ENCODE measurements around the gene CD300LF.

DNA sequence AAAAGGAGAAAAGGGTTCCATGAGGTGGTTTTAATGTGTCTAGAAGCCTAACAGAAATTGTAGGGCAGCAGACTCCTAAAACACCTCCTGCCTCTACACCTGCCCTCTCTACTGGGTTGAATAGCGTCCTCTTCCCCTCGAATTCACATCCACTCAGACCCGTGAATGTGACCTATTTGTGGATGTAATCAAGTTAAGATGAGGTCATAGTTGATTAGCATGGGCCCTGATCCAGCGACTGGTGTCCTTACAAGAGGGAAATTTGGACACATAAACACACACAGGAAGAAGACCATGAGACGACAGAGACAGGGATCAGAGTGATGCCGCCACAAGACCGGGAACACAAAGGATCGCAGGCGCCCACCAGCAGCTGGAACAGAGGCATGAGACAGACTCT, 13.5 kb downstream of the CD300LF start:
- TF ChIP-seq, protein P1, sequence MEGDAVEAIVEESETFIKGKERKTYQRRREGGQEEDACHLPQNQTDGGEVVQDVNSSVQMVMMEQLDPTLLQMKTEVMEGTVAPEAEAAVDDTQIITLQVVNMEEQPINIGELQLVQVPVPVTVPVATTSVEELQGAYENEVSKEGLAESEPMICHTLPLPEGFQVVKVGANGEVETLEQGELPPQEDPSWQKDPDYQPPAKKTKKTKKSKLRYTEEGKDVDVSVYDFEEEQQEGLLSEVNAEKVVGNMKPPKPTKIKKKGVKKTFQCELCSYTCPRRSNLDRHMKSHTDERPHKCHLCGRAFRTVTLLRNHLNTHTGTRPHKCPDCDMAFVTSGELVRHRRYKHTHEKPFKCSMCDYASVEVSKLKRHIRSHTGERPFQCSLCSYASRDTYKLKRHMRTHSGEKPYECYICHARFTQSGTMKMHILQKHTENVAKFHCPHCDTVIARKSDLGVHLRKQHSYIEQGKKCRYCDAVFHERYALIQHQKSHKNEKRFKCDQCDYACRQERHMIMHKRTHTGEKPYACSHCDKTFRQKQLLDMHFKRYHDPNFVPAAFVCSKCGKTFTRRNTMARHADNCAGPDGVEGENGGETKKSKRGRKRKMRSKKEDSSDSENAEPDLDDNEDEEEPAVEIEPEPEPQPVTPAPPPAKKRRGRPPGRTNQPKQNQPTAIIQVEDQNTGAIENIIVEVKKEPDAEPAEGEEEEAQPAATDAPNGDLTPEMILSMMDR (IDR thresholded peaks at IDR 0.05): no peak
- TF ChIP-seq POLR2AphosphoS5 (IDR thresholded peaks at IDR 0.05) (no peak), POLR2A (IDR thresholded peaks at IDR 0.05) (no peak)

All from prostate gland (tissue), 2 donors.